Measurements from ENCODE around the gene CAMK2D. TPM values are rescaled to one million over a fixed set of nuclear protein-coding genes. Genes with fewer than 3 reads are reported as not detected.
"Not testable (repeated sequence)": the region's sequence is repeated elsewhere in the genome, so short reads cannot be mapped to it uniquely, and the experiment has no call there.

Gene CAMK2D
- total and polyA plus RNA-seq, 8 donors = 8.8 to 155 (median 64.5) TPM

- peaks cover 0 to 31% (median 14%) of the 10 kb centered on the region in 4 donors for H3K4me1 ChIP-seq
- intact Hi-C loops (cut with DNase I; ENCODE audit: low total_unique reads) = no loop called here
- DNase-seq = peak in 1 of 2 donors; percentile 27
- H3K9me3 ChIP-seq = no peaks in the 10 kb centered on the region
- WGBS, 5 donors = 6 to 21% (median 15%) methylated on average over 1 of the region's 1 CpG
- no peak overlapping the region for H3K27ac ChIP-seq
- H3K4me3 ChIP-seq = no peak overlapping the region
- no peaks in the 10 kb centered on the region for H3K36me3 ChIP-seq
- H3K27me3 ChIP-seq = no peaks in the 10 kb centered on the region
- TF ChIP-seq CTCF (IDR thresholded peaks at IDR 0.05) (no peak), POLR2AphosphoS5 (IDR thresholded peaks at IDR 0.05) (no peak), EP300 (IDR thresholded peaks at IDR 0.05) (no peak), POLR2A (IDR thresholded peaks at IDR 0.05) (no peak)
Observed at GRCh38 chr4:113708250-113708649, 53.3 kb downstream of the CAMK2D start.

GRCh38 chr4:113707048-113707447 lies 54.5 kb downstream of the CAMK2D start:
- H3K9me3 ChIP-seq = no peaks in the 10 kb centered on the region
- H3K4me1 ChIP-seq = peaks cover 0 to 31% (median 14%) of the 10 kb centered on the region in 4 donors
- 62 to 83% (median 79%) methylated on average over 2 of the region's 2 CpGs for WGBS, 5 donors
- H3K36me3 ChIP-seq = no peaks in the 10 kb centered on the region
- no peak for DNase-seq
- no peak overlapping the region for H3K4me3 ChIP-seq
- H3K27ac ChIP-seq = no peak overlapping the region
- no peaks in the 10 kb centered on the region for H3K27me3 ChIP-seq
- TF ChIP-seq POLR2A (IDR thresholded peaks at IDR 0.05) (no peak), POLR2AphosphoS5 (IDR thresholded peaks at IDR 0.05) (no peak), EP300 (IDR thresholded peaks at IDR 0.05) (no peak), CTCF (IDR thresholded peaks at IDR 0.05) (no peak)
- intact Hi-C loops (cut with DNase I; ENCODE audit: low total_unique reads) = no loop called here

GRCh38 chr4:113705097-113705496 lies 56.4 kb downstream of the CAMK2D start:
- H3K27me3 ChIP-seq; H3K27ac ChIP-seq; DNase-seq; H3K36me3 ChIP-seq; H3K9me3 ChIP-seq; intact Hi-C loops (cut with DNase I; ENCODE audit: low total_unique reads); H3K4me3 ChIP-seq: not testable (repeated sequence)
- WGBS, 5 donors = 89 to 100% (median 91%) methylated on average over 6 of the region's 6 CpGs
- peaks cover 0 to 38% (median 13%) of the 10 kb centered on the region in 4 donors for H3K4me1 ChIP-seq

GRCh38 chr4:113702596-113702995 lies 58.9 kb downstream of the CAMK2D start:
- 88 to 93% (median 91%) methylated on average over 3 of the region's 3 CpGs for WGBS, 5 donors
- intact Hi-C loops (cut with DNase I; ENCODE audit: low total_unique reads) = not testable (repeated sequence)

GRCh38 chr4:113701169-113701568 lies 60.4 kb downstream of the CAMK2D start:
- no peak overlapping the region for H3K4me3 ChIP-seq
- 26 to 54% (median 33%) methylated on average over 1 of the region's 1 CpG for WGBS, 5 donors
- TF ChIP-seq CTCF (IDR thresholded peaks at IDR 0.05) = no peak
- TF ChIP-seq EP300 (IDR thresholded peaks at IDR 0.05) = no peak
- TF ChIP-seq POLR2A (IDR thresholded peaks at IDR 0.05) = no peak
- no peak for TF ChIP-seq POLR2AphosphoS5 (IDR thresholded peaks at IDR 0.05)

More at GRCh38 chr4:113702596-113702995, 58.9 kb downstream of the CAMK2D start:
- H3K36me3 ChIP-seq, H3K9me3 ChIP-seq, H3K4me3 ChIP-seq, H3K27ac ChIP-seq, DNase-seq, H3K27me3 ChIP-seq: not testable (repeated sequence)
- peaks cover 0 to 23% (median 9%) of the 10 kb centered on the region in 4 donors for H3K4me1 ChIP-seq

More at GRCh38 chr4:113701169-113701568, 60.4 kb downstream of the CAMK2D start:
- no peaks in the 10 kb centered on the region for H3K9me3 ChIP-seq
- intact Hi-C loops (cut with DNase I; ENCODE audit: low total_unique reads) = no loop called here
- H3K36me3 ChIP-seq = no peaks in the 10 kb centered on the region
- H3K27me3 ChIP-seq = no peaks in the 10 kb centered on the region
- no peak for DNase-seq
- peaks cover 0 to 16% (median 7%) of the 10 kb centered on the region in 4 donors for H3K4me1 ChIP-seq
- H3K27ac ChIP-seq = no peak overlapping the region

All from stomach (tissue), 9 donors.